Left cardiac atrium (tissue), 4 donors: Measurements from ENCODE around the gene RNF112. TPM values are rescaled to one million over a fixed set of nuclear protein-coding genes. Genes with fewer than 3 reads are reported as not detected.
A peak's percentile ranks its signal among the peaks of the same experiment; 100 is the strongest.

Experiments used
- ATAC-seq, 2 donors: fragments of 200-7000 bp; cut with Tn5 transposase; one replicate each; pipeline ENCODE4 v1.9.1; 2020; ENCODE audit warnings: mild to moderate bottlenecking in 2 of 2, moderate library complexity in 2 of 2
- DNase-seq: peaks from one replicate; pipeline ENCODE4 v3.0.0-alpha.2; 2020
- intact Hi-C, 2 donors: fragments of 100-400 bp; cut with DNase I; formaldehyde crosslinking; loops; one replicate each; pipeline versions ENCODE4 v1.14.1 to v1.15.1; 2022 to 2023
- total RNA-seq, 2 donors: library from RNA; stranded (reverse); fragmentation: NEBNext Ultra II Directional; extraction: Animal tissue kit (Norgen Biotek cat#: 25700); gene quantifications; one replicate each; pipeline ENCODE4 v1.2.1, GENCODE V29; 2021
- donor health status: DM: no; HTN: yes; CAD: no.
- donor health status: DM: no; HTN: yes; CAD: no; lungs with severe emphysema.
- donor health status: DM: yes; HTN: yes; CAD: no.
- donor health status: Dilated cardiomyopathy.

The RNF112 gene
- total RNA-seq, 2 donors from 2014 or later = 2.5 to 6.8 TPM

- intact Hi-C loops = no loop called here
- peak in 1 of 2 donors; percentile 34 for ATAC-seq
- DNase-seq = peak; percentile 77
Measured at GRCh38 chr17:19386051-19386929, 24.7 kb upstream of the RNF112 start.

- intact Hi-C loops = no loop called here
- DNase-seq (peak; percentile 72), ATAC-seq (peak; percentile 62 to 76)
Measured at GRCh38 chr17:19386974-19387920, 23.8 kb upstream of the RNF112 start, which contains the start of gene MFAP4. Gene MFAP4, minus strand, starts transcription at chr17:19387190. Its CDS starts 35 bp downstream, at chr17:19387155.

GRCh38 chr17:19387921-19388521 lies 23.0 kb upstream of the RNF112 start:
- intact Hi-C loops = no loop called here
- ATAC-seq (peak in 1 of 2 donors; percentile 1), DNase-seq (no peak)

- peak; percentile 33 for DNase-seq
- intact Hi-C loops = no loop called here
Measured at GRCh38 chr17:19388791-19389785, 21.9 kb upstream of the RNF112 start.

GRCh38 chr17:19390951-19391350 lies 20.1 kb upstream of the RNF112 start:
- ATAC-seq = no peak
- no peak for DNase-seq

More at GRCh38 chr17:19388791-19389785, 21.9 kb upstream of the RNF112 start:
- no peak for ATAC-seq

GRCh38 chr17:19391432-19391831 lies 19.6 kb upstream of the RNF112 start:
- no peak for DNase-seq
- no peak for ATAC-seq
- intact Hi-C loops = no loop called here

More at GRCh38 chr17:19390951-19391350, 20.1 kb upstream of the RNF112 start:
- intact Hi-C loops = no loop called here

- ATAC-seq (no peak), DNase-seq (no peak)
- intact Hi-C loops = no loop called here
Measured at GRCh38 chr17:19392303-19392702, 18.7 kb upstream of the RNF112 start.

- ATAC-seq = no peak
- no peak for DNase-seq
- intact Hi-C loops = no loop called here
Measured at GRCh38 chr17:19397556-19398041, 13.4 kb upstream of the RNF112 start.

- peak; percentile 49 to 88 for ATAC-seq
- intact Hi-C loops = no loop called here
- peak; percentile 72 for DNase-seq
Measured at GRCh38 chr17:19398301-19399181, 12.5 kb upstream of the RNF112 start.

- intact Hi-C loops = no loop called here
- DNase-seq (no peak), ATAC-seq (no peak)
Measured at GRCh38 chr17:19399750-19400450, 11.1 kb upstream of the RNF112 start.

GRCh38 chr17:19401321-19402010 lies 9.6 kb upstream of the RNF112 start:
- ATAC-seq (peak in 1 of 2 donors; percentile 57), DNase-seq (no peak)
- intact Hi-C loops = no loop called here

- intact Hi-C loops = no loop called here
- DNase-seq = no peak
- no peak for ATAC-seq
Measured at GRCh38 chr17:19402171-19402570, 8.9 kb upstream of the RNF112 start.

GRCh38 chr17:19403021-19403420 lies 8.0 kb upstream of the RNF112 start:
- intact Hi-C loops = no loop called here
- ATAC-seq = no peak
- DNase-seq = no peak

- ATAC-seq (no peak), DNase-seq (no peak)
- intact Hi-C loops = no loop called here
Measured at GRCh38 chr17:19404264-19404663, 6.8 kb upstream of the RNF112 start.

GRCh38 chr17:19405114-19405513 lies 5.9 kb upstream of the RNF112 start:
- no peak for ATAC-seq
- no peak for DNase-seq
- intact Hi-C loops = no loop called here
